ENCODE data around the gene MACROD1. TPM values are rescaled to one million over a fixed set of nuclear protein-coding genes. Genes with fewer than 3 reads are reported as not detected.

MACROD1 gene
- total and polyA plus RNA-seq, 10 donors, result 5.1 to 20.3 (median 7.8) TPM

DNA sequence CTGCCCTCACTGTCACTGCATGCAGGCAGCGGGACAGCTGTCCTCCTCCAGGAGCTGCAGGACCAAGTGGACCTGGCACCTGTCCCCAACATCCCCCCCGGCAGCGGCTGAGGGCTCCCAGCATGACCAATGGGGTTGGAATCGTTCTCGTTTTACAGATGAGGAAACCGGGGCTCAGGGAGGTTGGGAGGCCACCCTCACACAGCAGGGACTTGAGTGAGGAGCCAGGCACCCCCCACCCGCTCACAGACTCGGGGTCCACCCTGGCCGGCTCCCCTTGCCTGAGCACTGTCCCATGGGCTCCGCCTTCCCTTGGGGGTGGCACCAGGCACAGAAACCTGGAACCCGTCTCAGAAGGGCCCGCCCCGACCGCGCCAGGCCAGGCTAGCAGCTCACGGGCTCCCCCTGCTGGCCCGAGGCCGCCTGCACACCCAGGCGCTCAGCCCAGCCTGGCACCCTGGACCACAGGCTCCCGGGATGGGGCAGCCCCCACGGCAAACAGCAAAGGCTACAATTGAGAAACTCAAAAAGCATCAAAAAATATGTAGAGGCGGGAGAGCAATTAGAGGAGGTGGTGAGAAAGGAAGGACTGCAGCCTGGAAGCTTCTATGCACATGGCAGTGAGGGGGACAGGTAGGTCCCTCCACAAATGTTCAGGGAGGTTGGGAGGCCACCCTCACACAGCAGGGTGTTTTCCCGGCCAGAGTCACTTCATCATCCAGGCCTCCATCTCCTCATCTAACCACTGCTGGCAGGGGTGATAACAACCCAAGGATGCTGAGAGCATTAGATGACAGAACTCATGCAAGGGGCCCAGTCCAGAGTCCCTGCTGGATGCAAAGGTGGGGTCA lies 12.8 kb downstream of the MACROD1 start:
- H3K9me3 ChIP-seq, result no peaks in the 10 kb centered on the region
- intact Hi-C loops (cut with DNase I; ENCODE audit: low total_unique reads), result loop anchor here (5.0 kb wide), 1 partner anchor 386 kb away; the partner anchor contains the start of gene ZFTA
- WGBS, 5 donors, result 10 to 21% (median 17%) methylated on average over 17 to 23 of the region's 23 CpGs
- H3K4me3 ChIP-seq, result peak overlapping the region in 2 of 8 donors; percentile 3 to 31
- TF ChIP-seq POLR2AphosphoS5 (IDR thresholded peaks at IDR 0.05) (peak in 2 of 3 donors; percentile 56 to 71), POLR2A (IDR thresholded peaks at IDR 0.05) (no peak)
- TF ChIP-seq, protein P1, sequence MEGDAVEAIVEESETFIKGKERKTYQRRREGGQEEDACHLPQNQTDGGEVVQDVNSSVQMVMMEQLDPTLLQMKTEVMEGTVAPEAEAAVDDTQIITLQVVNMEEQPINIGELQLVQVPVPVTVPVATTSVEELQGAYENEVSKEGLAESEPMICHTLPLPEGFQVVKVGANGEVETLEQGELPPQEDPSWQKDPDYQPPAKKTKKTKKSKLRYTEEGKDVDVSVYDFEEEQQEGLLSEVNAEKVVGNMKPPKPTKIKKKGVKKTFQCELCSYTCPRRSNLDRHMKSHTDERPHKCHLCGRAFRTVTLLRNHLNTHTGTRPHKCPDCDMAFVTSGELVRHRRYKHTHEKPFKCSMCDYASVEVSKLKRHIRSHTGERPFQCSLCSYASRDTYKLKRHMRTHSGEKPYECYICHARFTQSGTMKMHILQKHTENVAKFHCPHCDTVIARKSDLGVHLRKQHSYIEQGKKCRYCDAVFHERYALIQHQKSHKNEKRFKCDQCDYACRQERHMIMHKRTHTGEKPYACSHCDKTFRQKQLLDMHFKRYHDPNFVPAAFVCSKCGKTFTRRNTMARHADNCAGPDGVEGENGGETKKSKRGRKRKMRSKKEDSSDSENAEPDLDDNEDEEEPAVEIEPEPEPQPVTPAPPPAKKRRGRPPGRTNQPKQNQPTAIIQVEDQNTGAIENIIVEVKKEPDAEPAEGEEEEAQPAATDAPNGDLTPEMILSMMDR (IDR thresholded peaks at IDR 0.05 in 8 of 11, conservative IDR thresholded peaks at IDR 0.05 in 3 of 11), result peak; percentile 93 to 100 (median 99)
- H3K36me3 ChIP-seq, result no peaks in the 10 kb centered on the region
- H3K27me3 ChIP-seq (replicated peaks in 1 of 7), result no peaks in the 10 kb centered on the region
- DNase-seq, result peak; percentile 93
- H3K27ac ChIP-seq, result no peak overlapping the region
- peaks cover 13 to 56% (median 37%) of the 10 kb centered on the region in 6 donors for H3K4me1 ChIP-seq

DNA sequence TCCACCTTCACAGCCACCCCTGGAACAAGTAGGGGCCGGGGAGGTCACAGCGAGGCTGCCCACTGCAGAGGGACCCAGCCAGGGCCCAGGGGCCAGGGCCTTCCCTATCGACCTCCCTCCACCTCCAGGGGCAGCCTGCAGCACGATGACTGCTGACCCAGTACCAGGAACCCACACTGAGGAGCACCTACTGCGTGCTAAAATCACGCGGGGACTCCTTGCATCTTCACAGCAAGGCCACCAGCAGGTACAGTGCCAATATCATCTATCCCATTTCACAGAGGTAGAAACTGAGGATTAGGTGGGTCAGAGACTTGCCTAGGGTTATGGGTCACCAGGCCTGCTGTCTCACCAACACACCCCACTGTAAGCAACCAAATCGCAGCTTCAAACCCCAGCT lies 14.6 kb downstream of the MACROD1 start:
- WGBS, 5 donors, result 84 to 89% (median 87%) methylated on average over 6 to 8 of the region's 8 CpGs

DNA sequence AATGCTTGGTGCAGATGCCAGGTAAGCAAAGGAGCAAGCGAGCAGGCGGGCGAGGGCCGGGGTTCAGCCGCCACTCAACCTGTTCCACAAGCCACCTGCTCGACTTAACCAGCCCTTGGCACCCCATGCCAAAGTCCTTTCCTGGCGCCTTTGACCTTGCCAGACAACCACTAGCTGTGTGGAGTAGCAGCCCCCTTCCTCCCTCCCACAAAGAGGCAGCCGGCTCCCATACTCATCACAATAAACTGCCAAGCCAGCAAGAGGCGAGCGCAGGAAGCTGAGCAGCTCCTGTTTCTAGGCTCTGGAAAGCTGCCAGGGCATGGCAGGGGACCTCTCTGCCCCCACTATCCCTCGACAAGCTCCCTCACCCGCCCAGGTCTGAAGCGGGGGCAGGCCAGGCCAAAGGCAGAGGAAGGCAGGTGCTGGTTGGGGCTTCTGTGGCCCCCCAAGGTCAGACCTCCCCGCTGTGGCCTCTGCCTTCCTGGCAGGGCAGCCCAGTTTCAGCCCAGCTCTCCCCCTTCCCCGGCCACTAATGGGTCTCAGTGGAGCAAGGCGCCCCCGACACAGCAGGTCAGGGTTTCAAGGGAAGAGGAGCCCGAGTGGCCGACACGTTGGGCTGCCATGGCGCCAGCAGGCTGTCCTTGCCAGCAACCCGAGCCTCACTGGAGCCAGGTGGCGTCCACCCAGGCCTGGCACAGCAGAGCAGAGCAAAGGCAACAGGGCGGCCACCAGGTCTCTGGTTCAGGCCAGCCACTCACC lies 15.3 kb downstream of the MACROD1 start:
- H3K4me1 ChIP-seq, result peaks cover 13 to 67% (median 41%) of the 10 kb centered on the region in 6 donors
- TF ChIP-seq POLR2A (IDR thresholded peaks at IDR 0.05), result no peak
- TF ChIP-seq, protein P1 (IDR thresholded peaks at IDR 0.05 in 8 of 11, conservative IDR thresholded peaks at IDR 0.05 in 3 of 11), result no peak
- TF ChIP-seq POLR2AphosphoS5 (IDR thresholded peaks at IDR 0.05), result peak in 2 of 3 donors; percentile 59 to 67
- H3K4me3 ChIP-seq, result no peak overlapping the region
- no peaks in the 10 kb centered on the region for H3K27me3 ChIP-seq (replicated peaks in 1 of 7)
- H3K27ac ChIP-seq, result peak overlapping the region in 6 of 8 donors; percentile 19 to 59 (median 44)
- WGBS, 5 donors, result 67 to 76% (median 72%) methylated on average over 12 to 24 of the region's 24 CpGs
- no peaks in the 10 kb centered on the region for H3K9me3 ChIP-seq
- H3K36me3 ChIP-seq, result no peaks in the 10 kb centered on the region
- intact Hi-C loops (cut with DNase I; ENCODE audit: low total_unique reads), result loop anchor here (5.0 kb wide), 1 partner anchor 383 kb away; the partner anchor contains the start of gene ZFTA
- peak; percentile 81 for DNase-seq

More for the DNA sequence above, 14.6 kb downstream of the MACROD1 start:
- Histone ChIP-seq H3K36me3 (no peaks in the 10 kb centered on the region), H3K4me1 (peaks cover 13 to 60% (median 38%) of the 10 kb centered on the region in 6 donors), H3K27ac (peak overlapping the region in 6 of 8 donors; percentile 19 to 59 (median 44)), H3K4me3 (no peak overlapping the region), H3K9me3 (no peaks in the 10 kb centered on the region), H3K27me3 (replicated peaks in 1 of 7) (no peaks in the 10 kb centered on the region)
- DNase-seq, result no peak
- TF ChIP-seq, protein P1 (IDR thresholded peaks at IDR 0.05 in 8 of 11, conservative IDR thresholded peaks at IDR 0.05 in 3 of 11), result no peak
- no peak for TF ChIP-seq POLR2AphosphoS5 (IDR thresholded peaks at IDR 0.05)
- no peak for TF ChIP-seq POLR2A (IDR thresholded peaks at IDR 0.05)
- intact Hi-C loops (cut with DNase I; ENCODE audit: low total_unique reads), result loop anchor here (5.0 kb wide), 1 partner anchor 384 kb away; the partner anchor contains the start of gene ZFTA

All from spleen (tissue), 11 donors.